Right lobe of liver (tissue), 4 donors: Measurements from ENCODE around the gene LIF.

Experiments
- CTCF ChIP-seq, 4 donors: fragments of 200-600 bp in 3 of 4; fragments of 450-650 bp in 1 of 4; IDR thresholded peaks; one replicate each; pipeline versions ENCODE4 v1.5.1 to v1.8.0; 2016 to 2022; ENCODE audit warnings: antibody characterized with exemption in 4 of 4, mild to moderate bottlenecking in 2 of 4
- POLR2A ChIP-seq: fragments of 450-650 bp; IDR thresholded peaks from one replicate; pipeline ENCODE4 v1.6.1; 2017; ENCODE audit warnings: antibody characterized with exemption, mild to moderate bottlenecking
- donor health status: DM: no; HTN: no; CAD: no.
- donor health status: DM: no; HTN: no; CAD: no.
- donor health status: DM: no; HTN: yes; CAD: no.

- TF ChIP-seq CTCF (IDR thresholded peaks at IDR 0.05) (no peak), POLR2A (no peak)
Observed at GRCh38 chr22:30190574-30190973, 56.0 kb downstream of the LIF start.
